ENCODE results near the gene SLC30A1.
"Not testable (repeated sequence)": the region's sequence is repeated elsewhere in the genome, so short reads cannot be mapped to it uniquely, and the experiment has no call there.

- not testable (repeated sequence) for TF ChIP-seq CTCF (conservative IDR thresholded peaks at IDR 0.05 in 1 of 2, IDR thresholded peaks at IDR 0.05 in 1 of 2; ENCODE audit: low read depth in 1 of 2, low read length in 2 of 2); EZH2 (IDR thresholded peaks at IDR 0.05; ENCODE audit: low read length, missing control alignments)
These were observed 46.9 kb upstream of the SLC30A1 start for GRCh38 chr1:211625866-211626265.
